GM19239 (cell line): ENCODE measurements around the gene PRPSAP2.

Experiments used
- DNase-seq: peaks from one replicate; pipeline ENCODE4 v3.0.0; 2011; ENCODE audit warnings: low spot score; ENCODE audit not compliant: insufficient read length
- FAIRE-seq: peaks from 2 replicates; lab custom pipeline; 2011; peaks lifted over from hg19 to GRCh38; lab: Jason Lieb, UNC

The PRPSAP2 gene

GRCh38 chr17:18974407-18975149, 116.6 kb downstream of the PRPSAP2 start:
- FAIRE-seq (no peak), DNase-seq (no peak)

- no peak for DNase-seq
- FAIRE-seq, result no peak
Observed at GRCh38 chr17:18975597-18975996, 117.7 kb downstream of the PRPSAP2 start.

- FAIRE-seq, result no peak
- no peak for DNase-seq
Observed at GRCh38 chr17:18976201-18976600, 118.3 kb downstream of the PRPSAP2 start.

- FAIRE-seq (no peak), DNase-seq (no peak)
Observed at GRCh38 chr17:18977021-18977420, 119.1 kb downstream of the PRPSAP2 start.

- FAIRE-seq (no peak), DNase-seq (no peak)
Observed at GRCh38 chr17:18977646-18978045, 119.7 kb downstream of the PRPSAP2 start.

GRCh38 chr17:18978050-18978449, 120.1 kb downstream of the PRPSAP2 start:
- DNase-seq (no peak), FAIRE-seq (no peak)

GRCh38 chr17:18978655-18979054, 120.7 kb downstream of the PRPSAP2 start:
- no peak for DNase-seq
- FAIRE-seq, result no peak
